ENCODE measurements around the gene MYOCD.
A peak's percentile ranks its signal among the peaks of the same experiment; 100 is the strongest.

Gene MYOCD

GRCh38 chr17:12642034-12642433 is 23.7 kb upstream of the MYOCD start:
- no peak for DNase-seq

DNA sequence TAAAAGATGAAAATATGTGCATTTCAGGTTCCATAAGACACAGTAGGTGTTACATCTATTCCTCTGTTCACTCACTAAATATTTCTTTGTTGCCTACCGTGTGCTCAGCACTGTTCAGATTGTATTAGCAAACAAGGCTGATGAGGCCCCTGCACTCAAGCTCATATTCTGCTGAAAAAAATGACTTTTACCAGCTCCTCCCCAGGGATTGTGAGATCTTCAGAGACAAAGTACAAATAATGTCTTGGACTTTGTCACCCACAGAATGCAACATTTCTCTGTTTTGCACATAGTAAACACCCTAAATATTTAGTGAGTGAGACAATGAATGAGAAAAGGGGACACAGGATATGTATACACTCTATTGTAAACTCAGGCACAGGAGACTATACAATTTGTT is 21.9 kb upstream of the MYOCD start:
- DNase-seq = no peak

DNA sequence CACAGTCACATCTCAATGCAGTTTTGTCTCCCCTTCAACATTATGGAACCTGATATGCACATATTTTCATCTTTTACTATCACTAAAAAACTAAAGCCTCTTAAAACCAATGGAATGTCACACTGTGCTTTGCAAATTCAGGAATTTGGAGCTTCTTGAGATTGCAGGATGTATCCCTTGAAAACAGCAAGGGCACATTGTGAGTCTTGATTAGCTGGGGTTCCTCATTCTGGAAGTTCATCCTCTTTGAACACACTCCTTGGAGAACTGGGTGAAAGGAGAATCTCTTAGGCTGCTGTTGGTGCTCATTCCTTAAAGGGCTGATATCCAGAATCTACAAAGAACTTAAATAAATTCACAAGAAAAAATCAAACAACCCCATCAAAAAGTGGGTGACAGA is 21.1 kb upstream of the MYOCD start:
- no peak for DNase-seq

DNA sequence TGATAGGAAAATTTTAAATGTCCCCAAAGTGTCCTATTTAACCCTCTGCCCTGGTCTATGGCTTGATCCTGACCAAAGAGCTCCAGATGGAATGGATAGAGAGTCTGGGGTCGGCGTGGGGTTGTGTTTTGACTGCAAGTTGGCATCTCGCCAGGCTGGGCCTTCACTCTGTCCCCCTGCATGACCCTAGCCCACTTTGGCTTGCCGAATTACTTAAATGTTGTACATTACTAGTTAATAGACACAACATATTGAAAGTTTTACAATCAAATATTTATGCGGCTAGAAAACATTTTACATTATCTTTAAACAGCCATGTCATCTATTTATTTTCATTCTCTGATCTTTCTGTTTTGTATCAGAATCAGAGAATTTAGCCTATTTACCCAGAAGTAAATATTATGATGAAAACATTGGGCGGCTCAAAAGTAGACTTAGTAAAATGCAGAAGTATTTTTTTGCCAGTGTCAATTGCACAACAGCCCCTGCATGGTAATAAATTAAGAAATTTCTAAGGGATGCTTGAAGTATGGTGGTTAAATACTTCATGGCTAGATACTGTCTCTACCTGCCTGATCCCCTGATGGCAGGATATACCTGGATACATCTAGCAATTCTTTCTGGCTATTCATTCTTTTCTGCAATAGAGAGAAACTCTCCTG is 18.8 kb upstream of the MYOCD start:
- DNase-seq = no peak

DNA sequence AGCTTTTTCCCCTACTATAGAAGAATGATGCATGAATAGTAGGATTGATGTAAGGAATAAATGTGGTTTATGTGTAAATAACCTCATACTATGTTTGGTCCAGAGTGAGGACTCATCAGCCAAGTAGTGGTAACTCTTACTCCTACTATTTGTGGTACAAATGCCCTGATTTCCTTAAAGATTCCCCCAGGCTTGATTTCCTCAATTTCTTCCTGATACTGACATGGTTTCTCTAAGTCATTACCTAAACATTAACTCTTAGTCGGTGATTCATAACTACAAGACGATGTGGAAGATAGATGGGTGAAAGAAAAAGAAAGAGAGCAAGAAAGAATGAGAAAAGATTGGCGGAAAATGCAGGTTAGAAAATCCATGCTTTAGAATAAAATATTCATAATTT is 17.2 kb upstream of the MYOCD start:
- DNase-seq = no peak

GRCh38 chr17:12655936-12656335 is 9.8 kb upstream of the MYOCD start:
- DNase-seq = no peak

DNA sequence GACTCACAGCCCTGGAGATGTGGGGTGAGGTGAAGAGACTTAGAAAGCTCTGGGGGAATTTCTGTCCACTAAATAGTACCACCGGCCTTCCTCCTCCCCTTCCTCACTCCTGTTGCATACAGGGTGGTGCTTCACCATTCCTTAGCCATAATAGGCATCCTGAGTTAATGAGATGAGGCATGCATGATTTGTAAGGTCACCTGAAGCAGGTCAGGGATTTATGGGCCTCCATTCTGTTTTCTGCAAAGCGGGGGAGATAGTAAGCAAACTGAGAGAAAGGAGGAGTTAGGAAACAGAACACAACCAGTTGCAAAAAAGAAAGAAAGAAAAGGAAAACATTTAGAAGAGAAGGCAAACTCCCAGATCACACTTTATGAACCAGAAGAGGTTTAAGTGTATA is 9.3 kb upstream of the MYOCD start:
- DNase-seq = no peak

GRCh38 chr17:12659500-12659899 is 6.2 kb upstream of the MYOCD start:
- DNase-seq = peak; percentile 89

GRCh38 chr17:12664252-12664651 is 1.4 kb upstream of the MYOCD start:
- DNase-seq = no peak

GRCh38 chr17:12664894-12665262 is 812 bp upstream of the MYOCD start:
- DNase-seq = no peak

GRCh38 chr17:12666718-12667117 is 1.0 kb downstream of the MYOCD start:
- DNase-seq = no peak

DNA sequence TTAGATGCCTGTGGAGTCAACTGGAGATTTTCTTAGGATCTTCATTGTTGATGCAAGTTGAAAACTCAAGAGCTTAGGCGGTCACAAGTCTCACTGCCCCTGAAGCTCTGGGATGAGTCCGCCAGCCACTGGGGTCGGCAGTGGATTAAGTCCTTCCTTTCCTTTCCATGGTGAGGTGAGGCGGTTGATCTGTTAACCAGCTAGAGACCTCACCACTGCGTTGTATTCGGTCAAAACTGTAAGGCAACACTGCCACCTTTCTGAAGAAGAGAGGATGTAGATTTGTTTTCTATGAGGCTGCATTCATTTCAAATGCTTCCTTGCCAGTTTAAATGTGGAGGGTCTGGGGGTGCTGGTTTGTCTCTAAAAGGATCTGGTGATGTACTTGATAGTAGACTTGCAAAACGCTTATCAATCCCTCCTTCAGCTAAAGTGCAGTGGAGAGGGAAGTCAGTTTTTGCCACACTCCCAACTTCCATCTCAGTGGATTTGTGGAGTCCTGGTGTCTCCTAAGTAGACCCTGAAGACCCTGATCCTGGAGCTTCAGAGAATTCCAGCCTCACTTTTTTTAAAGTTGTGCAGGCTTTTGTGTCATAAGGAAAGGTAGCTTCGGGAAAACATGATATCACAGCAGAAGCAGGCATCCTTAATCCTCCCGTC is 1.7 kb downstream of the MYOCD start:
- peak; percentile 82 for DNase-seq

- no peak for DNase-seq
Observed at GRCh38 chr17:12671906-12672305, 6.2 kb downstream of the MYOCD start.

DNA sequence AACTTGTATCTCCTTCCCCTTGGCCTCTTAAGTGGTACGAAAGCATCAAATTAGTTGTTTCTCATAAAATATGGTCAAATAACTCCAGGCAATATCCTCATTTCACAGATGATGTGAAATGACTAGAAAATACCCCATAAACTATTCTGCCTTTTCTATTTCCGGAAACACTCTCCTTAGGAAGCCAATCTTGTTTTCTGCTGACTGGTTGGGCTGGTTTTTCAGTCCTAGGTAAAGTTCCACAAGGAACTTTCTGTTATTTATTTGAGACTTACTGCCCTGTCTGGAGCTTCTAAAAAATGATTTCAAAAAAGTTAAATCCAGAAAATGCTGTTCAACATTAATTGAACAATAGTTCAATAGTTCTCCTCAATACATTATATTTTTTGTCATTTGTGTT is 7.3 kb downstream of the MYOCD start:
- DNase-seq = no peak

DNA sequence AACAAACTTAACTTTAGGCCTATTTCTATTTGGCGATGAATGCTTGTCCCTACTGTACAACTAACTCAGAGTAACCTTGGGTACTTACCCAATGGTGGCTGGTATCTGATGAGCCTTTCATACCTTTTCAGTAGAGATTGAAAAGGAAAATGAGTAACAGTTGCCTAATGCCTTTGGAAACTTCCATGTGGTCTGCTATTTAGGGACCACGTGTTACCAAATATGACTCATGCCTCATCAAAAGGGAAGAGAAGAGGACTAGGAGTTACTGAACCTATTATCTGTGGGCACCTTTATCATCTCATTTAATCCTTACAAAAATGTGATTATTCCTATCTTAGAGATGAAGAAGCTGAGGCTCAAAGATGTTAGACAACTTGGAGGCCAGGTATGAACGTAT is 8.1 kb downstream of the MYOCD start:
- DNase-seq = peak; percentile 36

- DNase-seq = no peak
Observed at GRCh38 chr17:12680407-12680897, 14.8 kb downstream of the MYOCD start.

DNA sequence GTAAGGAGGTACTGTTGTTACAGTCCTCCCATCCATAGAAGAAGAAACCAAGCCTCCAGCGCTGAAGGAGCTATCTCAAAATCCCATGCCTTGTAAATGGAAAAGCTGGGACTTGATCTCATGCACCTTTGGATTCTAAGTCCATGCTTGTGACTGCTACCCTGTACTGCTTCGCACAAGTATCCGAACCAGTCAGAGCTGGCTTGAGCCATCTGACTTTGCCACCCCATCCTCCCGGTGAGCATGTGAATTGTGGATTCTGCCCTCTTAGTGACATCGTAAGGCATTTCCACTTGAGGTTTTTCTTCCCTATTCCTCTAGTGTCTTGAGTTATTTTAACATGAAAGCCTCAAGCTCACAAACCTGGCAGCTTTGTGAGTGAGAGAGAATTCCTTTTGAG is 15.3 kb downstream of the MYOCD start:
- no peak for DNase-seq

- no peak for DNase-seq
Observed at GRCh38 chr17:12683299-12683698, 17.6 kb downstream of the MYOCD start.

DNA sequence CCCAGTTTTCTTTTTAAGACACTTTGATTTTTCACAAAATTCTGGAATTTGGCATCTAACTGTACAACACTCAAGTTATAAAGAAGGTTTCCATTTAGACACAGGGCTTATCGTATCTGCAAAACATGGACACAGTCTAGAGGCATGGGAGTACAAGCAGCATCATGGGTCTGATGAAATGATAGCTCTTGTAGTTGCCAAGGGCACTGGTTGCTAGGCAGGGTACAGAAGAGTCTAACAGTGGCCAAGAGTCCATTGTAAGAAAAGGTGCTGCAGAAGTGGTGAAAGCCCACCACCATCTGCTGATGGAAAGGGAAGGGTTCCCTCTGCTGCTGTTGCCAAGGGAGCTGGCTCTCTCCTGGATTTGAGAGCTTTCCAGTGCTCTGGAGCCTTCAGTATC is 20.8 kb downstream of the MYOCD start:
- no peak for DNase-seq

DNA sequence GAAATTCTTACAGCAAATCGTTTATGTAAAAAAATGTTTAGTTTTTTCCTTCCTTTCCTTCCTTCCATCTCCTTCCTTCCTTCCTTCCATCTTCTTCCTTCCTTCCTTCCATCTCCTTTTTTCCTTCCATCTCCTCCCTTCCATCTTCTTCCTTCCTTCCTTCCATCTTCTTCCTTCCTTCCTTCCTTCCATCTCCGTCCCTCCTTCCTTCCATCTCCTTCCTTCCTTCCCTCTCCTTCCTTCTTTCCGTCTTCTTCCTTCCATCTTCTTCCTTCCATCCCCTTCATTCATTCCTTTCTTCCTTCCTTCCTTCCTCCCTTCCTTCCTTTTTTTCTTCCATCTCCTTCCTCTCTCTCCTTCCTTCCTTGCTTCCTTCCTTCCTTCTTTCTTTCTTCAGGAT is 22.7 kb downstream of the MYOCD start:
- DNase-seq = no peak

DNA sequence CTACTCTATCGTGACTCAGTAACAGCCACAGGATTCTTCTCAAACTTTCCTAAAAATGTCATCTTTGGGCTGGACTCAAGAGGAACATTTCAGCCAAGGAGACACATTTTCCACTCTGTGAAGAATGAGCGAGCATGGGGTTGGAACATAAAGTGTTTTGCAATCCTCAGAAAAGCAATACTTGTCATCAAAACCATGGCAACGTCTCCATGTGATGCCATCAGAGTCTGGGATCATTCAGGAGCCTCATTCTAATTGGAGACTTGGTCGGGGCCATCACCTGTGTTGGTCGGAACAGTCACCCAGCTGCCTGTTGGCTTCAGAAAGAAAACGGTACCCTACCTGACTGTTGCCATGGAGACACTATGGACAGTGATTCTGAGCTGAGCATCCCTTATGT is 25.5 kb downstream of the MYOCD start:
- peak; percentile 35 for DNase-seq

- peak; percentile 43 for DNase-seq
Observed at GRCh38 chr17:12693640-12694039, 27.9 kb downstream of the MYOCD start.

- no peak for DNase-seq
Observed at GRCh38 chr17:12706070-12706469, 40.4 kb downstream of the MYOCD start.

DNA sequence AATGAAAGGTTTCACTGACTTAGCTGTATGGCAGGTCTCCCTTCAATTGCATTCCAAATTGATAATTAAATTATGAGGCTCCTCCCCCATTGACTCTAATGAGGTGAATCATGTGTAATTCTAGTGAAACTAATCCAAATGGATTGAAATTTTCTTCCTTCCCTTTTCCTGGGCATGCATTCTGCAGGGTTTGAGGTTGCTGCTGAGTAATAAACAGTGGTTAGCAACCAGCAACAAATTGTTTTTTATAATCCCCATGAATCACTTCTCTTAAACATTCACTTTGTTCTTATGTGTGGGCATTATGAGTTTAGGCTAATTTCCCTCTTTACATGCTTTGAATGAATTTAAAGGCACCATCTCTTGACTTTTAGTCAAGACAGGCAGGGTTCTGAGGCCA is 43.4 kb downstream of the MYOCD start:
- peak; percentile 37 for DNase-seq

GRCh38 chr17:12712415-12712814 is 46.7 kb downstream of the MYOCD start:
- no peak for DNase-seq
